ENCODE data around the gene B3GNT4. TPM values are rescaled to one million over a fixed set of nuclear protein-coding genes. Genes with fewer than 3 reads are reported as not detected.

The B3GNT4 gene
- total and polyA plus RNA-seq, 11 donors: 0.11 to 0.27 TPM; not detected in 9

GRCh38 chr12:122206976-122207375 lies 3.5 kb downstream of the B3GNT4 start:
- Histone ChIP-seq H3K4me3 (no peak overlapping the region), H3K27me3 (peaks cover 11 to 32% (median 26%) of the 10 kb centered on the region in 9 donors), H3K9me3 (no peaks in the 10 kb centered on the region), H3K4me1 (peaks cover 0 to 21% (median 11%) of the 10 kb centered on the region in 12 donors), H3K27ac (no peak overlapping the region), H3K36me3 (peaks cover 0 to 55% (median 53%) of the 10 kb centered on the region in 9 donors)
- intact Hi-C loops (cut with DNase I): loop anchor here in 1 of 10 donors (10.0 kb wide), 1 partner anchor 292 kb away; the partner anchor contains the start of gene CFAP251
- 82 to 100% (median 88%) methylated on average over 5 to 8 of the region's 8 CpGs for WGBS, 4 donors
- ATAC-seq (peak in 2 of 4 donors; percentile 4 to 18), DNase-seq (no peak)
- TF ChIP-seq POLR2A (IDR thresholded peaks at IDR 0.05) (no peak), CTCF (IDR thresholded peaks at IDR 0.05) (no peak)

DNA sequence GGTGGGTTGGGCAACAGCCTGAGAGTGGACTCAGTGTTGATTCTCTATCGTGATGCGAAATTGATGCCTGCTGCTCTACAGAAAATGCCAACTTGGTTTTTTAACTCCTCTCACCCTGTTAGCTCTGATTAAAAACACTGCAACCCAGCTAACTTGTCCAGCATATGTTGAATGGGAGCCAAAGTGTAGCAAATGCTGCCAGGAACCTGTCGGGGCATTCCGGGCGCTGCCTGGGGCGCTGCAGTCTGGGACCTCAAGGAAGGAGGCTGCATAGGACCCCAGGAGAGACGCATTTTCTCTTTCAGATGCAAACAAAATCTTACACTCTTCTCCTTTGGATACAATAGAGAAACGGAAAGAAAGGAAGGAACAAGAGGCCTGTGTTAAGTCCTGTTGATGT lies 3.9 kb downstream of the B3GNT4 start:
- Histone ChIP-seq H3K4me1 (peaks cover 0 to 21% (median 11%) of the 10 kb centered on the region in 12 donors), H3K4me3 (no peak overlapping the region), H3K27ac (no peak overlapping the region), H3K9me3 (no peaks in the 10 kb centered on the region), H3K27me3 (peaks cover 8 to 29% (median 23%) of the 10 kb centered on the region in 9 donors), H3K36me3 (peaks cover 0 to 59% (median 57%) of the 10 kb centered on the region in 9 donors)
- no peak for ATAC-seq
- TF ChIP-seq CTCF (IDR thresholded peaks at IDR 0.05) (no peak), POLR2A (IDR thresholded peaks at IDR 0.05) (no peak)
- DNase-seq: no peak
- WGBS, 4 donors: 73 to 83% (median 77%) methylated on average over 6 to 8 of the region's 8 CpGs
- intact Hi-C loops (cut with DNase I): loop anchor here in 1 of 10 donors (10.0 kb wide), 1 partner anchor 293 kb away; the partner anchor contains the start of gene CFAP251

DNA sequence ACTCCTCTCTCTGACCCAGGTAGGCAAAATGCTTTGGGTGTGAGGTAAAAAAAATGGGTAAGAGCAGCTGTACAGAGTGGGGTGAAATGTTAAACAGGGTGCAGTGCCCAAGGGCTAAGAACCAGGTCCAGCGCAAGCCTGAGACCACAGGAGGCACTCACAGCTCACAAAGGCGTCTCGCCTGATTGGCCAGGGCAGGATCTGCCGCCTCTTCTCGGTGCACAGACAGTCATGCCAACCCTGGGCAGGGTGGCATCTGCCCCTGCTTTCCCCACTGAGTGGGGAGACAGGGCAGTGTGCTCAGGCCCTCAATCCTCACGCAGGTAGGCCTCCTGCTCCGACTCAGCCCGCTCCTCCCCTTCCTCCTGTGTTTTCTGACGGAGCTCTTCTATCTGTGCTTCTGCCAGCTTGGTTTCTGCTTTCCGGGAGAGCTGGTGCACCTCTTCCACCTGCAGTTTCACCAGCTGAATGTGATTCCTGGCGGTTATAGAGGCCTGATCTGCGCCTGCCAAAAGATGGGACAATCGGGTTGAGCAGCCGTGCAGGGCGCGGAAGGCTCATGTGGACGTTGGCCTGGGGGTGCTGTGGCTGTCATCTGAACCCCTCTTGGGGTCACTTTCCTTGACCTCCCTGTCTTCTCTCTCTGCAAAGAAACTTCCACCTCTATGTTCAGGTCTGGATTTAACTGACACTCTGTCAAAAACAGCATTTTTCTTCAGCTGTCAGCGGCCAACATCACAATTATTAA lies 4.7 kb downstream of the B3GNT4 start:
- no peak overlapping the region for H3K27ac ChIP-seq
- no peak overlapping the region for H3K4me3 ChIP-seq
- TF ChIP-seq POLR2A (IDR thresholded peaks at IDR 0.05): no peak
- TF ChIP-seq CTCF (IDR thresholded peaks at IDR 0.05): no peak
- no peak for DNase-seq
- peaks cover 0 to 15% (median 6%) of the 10 kb centered on the region in 12 donors for H3K4me1 ChIP-seq
- 90 to 94% (median 93%) methylated on average over 18 of the region's 18 CpGs for WGBS, 4 donors
- H3K36me3 ChIP-seq: peaks cover 0 to 67% (median 66%) of the 10 kb centered on the region in 9 donors
- no peak for ATAC-seq
- intact Hi-C loops (cut with DNase I): loop anchor here in 1 of 10 donors (10.0 kb wide), 1 partner anchor 293 kb away; the partner anchor contains the start of gene CFAP251
- peaks cover 0 to 21% (median 14%) of the 10 kb centered on the region in 9 donors for H3K27me3 ChIP-seq
- H3K9me3 ChIP-seq: no peaks in the 10 kb centered on the region

DNA sequence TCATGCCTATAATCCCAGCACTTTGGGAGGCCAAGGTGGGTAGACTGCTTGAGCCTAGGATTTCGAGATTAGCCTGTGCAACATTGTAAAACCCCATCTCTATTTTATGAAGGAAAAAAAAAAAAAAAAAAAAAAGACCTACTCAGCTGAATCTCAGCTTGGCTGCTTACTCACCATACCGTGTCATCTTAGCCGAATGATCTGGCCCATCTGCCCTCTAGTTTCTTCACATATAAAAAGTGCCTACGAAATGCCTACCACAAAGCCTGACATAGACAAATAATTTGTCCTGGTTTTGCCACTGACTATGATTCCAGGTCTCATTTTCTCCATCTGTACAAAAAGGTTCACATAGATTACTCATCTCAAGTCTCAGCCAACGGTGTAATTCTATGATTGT lies 12.3 kb downstream of the B3GNT4 start:
- no peaks in the 10 kb centered on the region for H3K27me3 ChIP-seq
- peaks cover 5 to 100% (median 96%) of the 10 kb centered on the region in 9 donors for H3K36me3 ChIP-seq
- no peaks in the 10 kb centered on the region for H3K4me1 ChIP-seq
- TF ChIP-seq CTCF (IDR thresholded peaks at IDR 0.05): no peak
- TF ChIP-seq POLR2A (IDR thresholded peaks at IDR 0.05): no peak
- no peaks in the 10 kb centered on the region for H3K9me3 ChIP-seq
- H3K27ac ChIP-seq: no peak overlapping the region
- WGBS, 4 donors: 92 to 96% (median 94%) methylated on average over 5 of the region's 5 CpGs
- H3K4me3 ChIP-seq: no peak overlapping the region
- no peak for ATAC-seq
- no peak for DNase-seq
- intact Hi-C loops (cut with DNase I): loop anchor here in 1 of 10 donors (10.0 kb wide), 1 partner anchor 171 kb away; no protein-coding TSS in a partner anchor

Data from heart left ventricle (tissue), 16 donors.